Kidney epithelial cell (primary cell): ENCODE results near the gene NSD2. TPM values are rescaled to one million over a fixed set of nuclear protein-coding genes. Genes with fewer than 3 reads are reported as not detected.

Experiments used
- DNase-seq: peaks from one replicate; pipeline ENCODE4 v3.0.0-alpha.2; 2010; ENCODE audit warnings: low read depth
- H3K27me3 ChIP-seq: 2 replicates; pipeline ENCODE4 v1.6.0; 2011; ENCODE audit warnings: low read length; ENCODE audit not compliant: control insufficient read depth, insufficient read depth
- H3K36me3 ChIP-seq: 2 replicates; pipeline ENCODE4 v1.5.1; 2011; ENCODE audit warnings: low read length; ENCODE audit not compliant: control insufficient read depth, insufficient read depth
- H3K4me3 ChIP-seq: 2 replicates; pipeline ENCODE4 v1.5.1; 2011; ENCODE audit warnings: low read depth, mild to moderate bottlenecking, control low read depth, low read length
- CTCF ChIP-seq: IDR thresholded peaks from 2 replicates; pipeline ENCODE4 v1.5.1; 2011; ENCODE audit warnings: mild to moderate bottlenecking, moderate library complexity, low read length, control low read depth, inconsistent platforms; ENCODE audit not compliant: insufficient read depth, poor library complexity, severe bottlenecking
- total RNA-seq: library from RNA; depleted of rRNA; stranded (reverse); fragments of >200 nt; gene quantifications from 2 replicates; pipeline ENCODE4 v1.2.3, GENCODE V29; 2015

The NSD2 gene
- total RNA-seq, 1 donor from 2014 or later = 68.5 TPM

- no peak for DNase-seq
- H3K27me3 ChIP-seq = no peaks in the 10 kb centered on the region
- H3K36me3 ChIP-seq = peaks cover 3% of the 10 kb centered on the region
- H3K4me3 ChIP-seq = no peak overlapping the region
- no peak for TF ChIP-seq CTCF
Observed at GRCh38 chr4:1900087-1900433, 28.9 kb downstream of the NSD2 start.

- DNase-seq = no peak
Observed at GRCh38 chr4:1900624-1901023, 29.4 kb downstream of the NSD2 start.

GRCh38 chr4:1901127-1901526, 29.9 kb downstream of the NSD2 start:
- Histone ChIP-seq H3K4me3 (no peak overlapping the region), H3K27me3 (no peaks in the 10 kb centered on the region), H3K36me3 (peaks cover 3% of the 10 kb centered on the region)
- TF ChIP-seq CTCF = no peak
- DNase-seq = no peak

More at GRCh38 chr4:1900624-1901023, 29.4 kb downstream of the NSD2 start:
- no peak for TF ChIP-seq CTCF
- peaks cover 3% of the 10 kb centered on the region for H3K36me3 ChIP-seq
- H3K4me3 ChIP-seq = no peak overlapping the region
- H3K27me3 ChIP-seq = no peaks in the 10 kb centered on the region

GRCh38 chr4:1902243-1902642, 31.1 kb downstream of the NSD2 start:
- peaks cover 3% of the 10 kb centered on the region for H3K36me3 ChIP-seq
- H3K4me3 ChIP-seq = no peak overlapping the region
- TF ChIP-seq CTCF = no peak
- no peaks in the 10 kb centered on the region for H3K27me3 ChIP-seq
- no peak for DNase-seq

- H3K4me3 ChIP-seq = no peak overlapping the region
- no peak for TF ChIP-seq CTCF
- no peaks in the 10 kb centered on the region for H3K27me3 ChIP-seq
- DNase-seq = no peak
- H3K36me3 ChIP-seq = peaks cover 3% of the 10 kb centered on the region
Observed at GRCh38 chr4:1903035-1903434, 31.8 kb downstream of the NSD2 start.

GRCh38 chr4:1904042-1904441, 32.8 kb downstream of the NSD2 start:
- no peak for TF ChIP-seq CTCF
- H3K4me3 ChIP-seq = no peak overlapping the region
- H3K36me3 ChIP-seq = peaks cover 3% of the 10 kb centered on the region
- no peaks in the 10 kb centered on the region for H3K27me3 ChIP-seq
- no peak for DNase-seq
